ENCODE measurements around the gene CNTNAP5.

The CNTNAP5 gene

DNA sequence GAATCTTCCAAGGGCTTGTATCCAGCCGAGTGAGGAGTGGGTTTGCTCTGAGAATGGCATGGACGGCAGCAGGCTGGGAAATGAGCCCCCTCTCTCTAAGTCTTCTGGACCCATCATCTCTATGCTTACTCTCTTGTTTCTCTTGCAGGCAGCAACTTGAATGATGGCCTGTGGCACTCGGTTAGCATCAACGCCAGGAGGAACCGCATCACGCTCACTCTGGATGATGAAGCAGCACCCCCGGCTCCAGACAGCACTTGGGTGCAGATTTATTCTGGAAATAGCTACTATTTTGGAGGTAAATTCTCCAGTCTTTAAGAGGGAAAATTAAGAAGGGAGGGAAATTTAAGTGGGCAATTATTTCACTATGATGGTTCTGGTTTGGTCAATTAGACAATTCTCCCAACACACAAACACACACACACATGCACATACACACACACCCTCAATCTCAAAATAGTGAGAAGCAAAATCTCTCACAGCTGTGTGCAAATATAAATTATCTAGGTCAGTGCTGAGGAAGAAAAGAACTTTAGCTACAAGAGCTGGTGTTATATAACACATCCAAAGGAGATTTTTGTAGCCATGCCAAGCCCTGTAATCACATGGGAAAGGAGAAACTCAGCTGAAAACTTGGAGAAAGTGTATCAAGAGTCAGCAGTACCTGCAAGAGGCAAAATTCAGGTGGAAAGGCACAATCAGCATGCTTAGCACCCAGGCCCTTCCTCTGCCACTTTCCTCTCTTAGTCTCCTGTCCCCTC lies 499.2 kb downstream of the CNTNAP5 start:
- DNase-seq (ENCODE audit: extremely low read depth, low read depth), result no peak
- H3K4me3 ChIP-seq (replicated peaks; ENCODE audit: low read depth, low read length), result no peak overlapping the region
- TF ChIP-seq, protein P1, sequence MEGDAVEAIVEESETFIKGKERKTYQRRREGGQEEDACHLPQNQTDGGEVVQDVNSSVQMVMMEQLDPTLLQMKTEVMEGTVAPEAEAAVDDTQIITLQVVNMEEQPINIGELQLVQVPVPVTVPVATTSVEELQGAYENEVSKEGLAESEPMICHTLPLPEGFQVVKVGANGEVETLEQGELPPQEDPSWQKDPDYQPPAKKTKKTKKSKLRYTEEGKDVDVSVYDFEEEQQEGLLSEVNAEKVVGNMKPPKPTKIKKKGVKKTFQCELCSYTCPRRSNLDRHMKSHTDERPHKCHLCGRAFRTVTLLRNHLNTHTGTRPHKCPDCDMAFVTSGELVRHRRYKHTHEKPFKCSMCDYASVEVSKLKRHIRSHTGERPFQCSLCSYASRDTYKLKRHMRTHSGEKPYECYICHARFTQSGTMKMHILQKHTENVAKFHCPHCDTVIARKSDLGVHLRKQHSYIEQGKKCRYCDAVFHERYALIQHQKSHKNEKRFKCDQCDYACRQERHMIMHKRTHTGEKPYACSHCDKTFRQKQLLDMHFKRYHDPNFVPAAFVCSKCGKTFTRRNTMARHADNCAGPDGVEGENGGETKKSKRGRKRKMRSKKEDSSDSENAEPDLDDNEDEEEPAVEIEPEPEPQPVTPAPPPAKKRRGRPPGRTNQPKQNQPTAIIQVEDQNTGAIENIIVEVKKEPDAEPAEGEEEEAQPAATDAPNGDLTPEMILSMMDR (IDR thresholded peaks at IDR 0.05; ENCODE audit: low read depth, low read length, missing control alignments), result no peak

DNA sequence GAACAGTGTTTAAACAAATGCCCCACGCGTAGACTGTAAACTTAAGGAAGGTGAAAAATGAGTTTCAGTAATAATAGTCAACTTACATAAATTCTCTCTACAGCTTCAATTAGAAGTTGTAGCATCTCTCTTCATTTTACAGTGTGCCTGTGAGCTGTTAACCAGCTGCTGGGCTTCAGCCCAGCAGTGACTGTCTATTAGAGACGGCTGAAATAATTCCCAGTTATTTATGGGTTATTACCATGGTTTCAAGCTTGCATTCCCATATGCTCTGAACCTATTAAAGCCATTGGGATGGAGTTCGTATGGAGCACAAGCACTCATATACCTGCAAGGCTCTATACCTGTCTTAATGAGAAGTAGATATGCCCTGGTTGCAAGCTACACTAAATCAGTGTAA lies 501.1 kb downstream of the CNTNAP5 start:
- no peak overlapping the region for H3K4me3 ChIP-seq (replicated peaks; ENCODE audit: low read depth, low read length)
- TF ChIP-seq, protein P1 (IDR thresholded peaks at IDR 0.05; ENCODE audit: low read depth, low read length, missing control alignments), result no peak
- no peak for DNase-seq (ENCODE audit: extremely low read depth, low read depth)

DNA sequence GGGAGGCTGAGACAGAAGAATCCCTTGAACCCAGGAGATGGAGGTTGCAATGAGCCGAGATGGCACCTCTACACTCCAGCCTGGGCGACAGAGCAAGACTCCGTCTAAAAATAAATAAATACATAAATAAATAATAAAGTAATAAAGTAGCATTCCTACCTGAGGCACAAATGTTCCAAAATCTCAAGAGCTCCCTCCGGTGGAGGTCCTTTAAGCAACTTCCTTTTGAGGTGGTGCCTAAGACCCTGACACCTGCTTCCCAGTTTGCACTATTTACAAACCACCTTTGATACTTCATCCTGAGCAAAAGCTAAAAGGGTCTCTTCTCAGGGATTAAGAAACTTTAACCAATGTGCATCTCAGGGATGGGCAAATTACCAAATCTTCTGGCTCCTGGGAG lies 505.1 kb downstream of the CNTNAP5 start:
- TF ChIP-seq, protein P1 (IDR thresholded peaks at IDR 0.05; ENCODE audit: low read depth, low read length, missing control alignments), result no peak
- no peak for DNase-seq (ENCODE audit: extremely low read depth, low read depth)
- no peak overlapping the region for H3K4me3 ChIP-seq (replicated peaks; ENCODE audit: low read depth, low read length)

DNA sequence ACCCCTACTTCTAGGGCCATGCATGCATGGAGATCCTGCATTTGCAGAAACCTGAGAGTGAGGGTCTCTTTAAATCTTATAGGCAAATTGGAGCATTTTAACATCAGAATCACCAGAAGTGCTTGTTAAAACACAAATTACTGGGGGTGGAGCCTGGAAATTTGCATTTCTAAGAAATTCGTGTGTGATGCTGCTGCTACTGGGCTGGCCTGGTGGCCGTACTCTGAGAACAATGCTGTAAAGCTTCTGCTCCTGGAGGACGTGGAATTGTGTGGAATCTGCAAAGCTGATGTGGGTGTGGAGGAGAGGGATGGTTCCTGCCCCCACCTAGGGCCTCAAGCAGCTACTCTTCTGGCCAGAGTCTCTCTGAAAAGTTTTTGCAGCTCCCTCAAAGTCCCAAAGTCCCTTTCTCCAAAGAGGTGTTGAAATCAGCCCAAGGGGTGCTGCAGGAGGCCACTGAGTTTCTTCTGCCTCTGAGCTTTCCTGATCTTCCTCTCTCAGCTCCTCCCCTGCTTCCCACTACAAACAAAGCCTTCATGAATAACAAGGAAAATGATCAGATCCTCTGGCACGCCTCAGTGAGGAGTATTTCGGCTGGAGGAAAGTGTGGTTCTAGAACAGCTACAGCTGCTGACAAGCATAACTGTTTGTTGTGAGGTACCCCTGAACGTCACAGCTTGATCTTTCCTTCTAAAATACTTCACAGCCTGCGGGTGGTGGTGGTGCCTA lies 508.3 kb downstream of the CNTNAP5 start:
- no peak overlapping the region for H3K4me3 ChIP-seq (replicated peaks; ENCODE audit: low read depth, low read length)
- TF ChIP-seq, protein P1 (IDR thresholded peaks at IDR 0.05; ENCODE audit: low read depth, low read length, missing control alignments), result no peak
- no peak for DNase-seq (ENCODE audit: extremely low read depth, low read depth)

DNA sequence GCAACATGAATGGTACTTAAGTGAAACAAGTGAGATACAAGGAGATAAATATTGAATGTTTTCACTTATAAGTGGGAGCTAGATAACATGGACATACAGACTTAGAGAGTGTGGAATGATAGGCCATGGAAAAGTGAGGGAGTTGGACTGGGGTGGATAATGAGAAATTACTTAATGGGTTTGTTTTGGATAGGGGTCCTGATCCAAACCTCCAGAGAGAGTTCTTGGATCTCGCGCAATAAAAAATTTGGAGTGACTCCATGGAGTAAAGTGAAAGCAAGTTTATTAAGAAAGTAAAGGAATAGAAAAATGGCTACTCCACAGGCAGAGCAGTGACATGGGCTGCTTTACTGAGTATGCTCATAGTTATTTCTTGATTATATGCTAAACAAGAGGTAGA lies 508.9 kb downstream of the CNTNAP5 start:
- H3K4me3 ChIP-seq (replicated peaks; ENCODE audit: low read depth, low read length), result no peak overlapping the region
- TF ChIP-seq, protein P1 (IDR thresholded peaks at IDR 0.05; ENCODE audit: low read depth, low read length, missing control alignments), result no peak
- DNase-seq (ENCODE audit: extremely low read depth, low read depth), result no peak

DNA sequence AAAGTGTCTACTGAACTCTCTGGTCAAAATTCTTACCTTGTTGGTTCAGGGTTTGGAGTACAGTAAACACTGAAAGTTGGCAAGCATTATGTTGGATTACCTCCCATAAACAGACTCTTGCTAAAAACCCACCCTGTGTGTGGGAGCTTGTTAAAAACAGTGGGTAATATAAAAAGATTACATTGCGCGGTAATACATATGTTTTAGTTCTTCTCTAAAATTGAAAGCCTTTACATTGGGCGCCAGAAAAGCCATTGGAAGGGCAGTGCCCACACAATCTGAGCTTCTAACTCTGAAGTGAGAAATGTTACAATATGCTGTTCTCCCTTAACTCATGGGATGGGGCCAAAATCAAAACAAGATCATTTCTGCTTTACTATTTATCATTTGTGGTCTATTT lies 510.7 kb downstream of the CNTNAP5 start:
- H3K4me3 ChIP-seq (replicated peaks; ENCODE audit: low read depth, low read length), result no peak overlapping the region
- no peak for DNase-seq (ENCODE audit: extremely low read depth, low read depth)
- TF ChIP-seq, protein P1 (IDR thresholded peaks at IDR 0.05; ENCODE audit: low read depth, low read length, missing control alignments), result no peak

Data from HFF-Myc (cell line).